ENCODE results near the gene PLCD3.
A peak's percentile ranks its signal among the peaks of the same experiment; 100 is the strongest.

PLCD3 gene, protein sequence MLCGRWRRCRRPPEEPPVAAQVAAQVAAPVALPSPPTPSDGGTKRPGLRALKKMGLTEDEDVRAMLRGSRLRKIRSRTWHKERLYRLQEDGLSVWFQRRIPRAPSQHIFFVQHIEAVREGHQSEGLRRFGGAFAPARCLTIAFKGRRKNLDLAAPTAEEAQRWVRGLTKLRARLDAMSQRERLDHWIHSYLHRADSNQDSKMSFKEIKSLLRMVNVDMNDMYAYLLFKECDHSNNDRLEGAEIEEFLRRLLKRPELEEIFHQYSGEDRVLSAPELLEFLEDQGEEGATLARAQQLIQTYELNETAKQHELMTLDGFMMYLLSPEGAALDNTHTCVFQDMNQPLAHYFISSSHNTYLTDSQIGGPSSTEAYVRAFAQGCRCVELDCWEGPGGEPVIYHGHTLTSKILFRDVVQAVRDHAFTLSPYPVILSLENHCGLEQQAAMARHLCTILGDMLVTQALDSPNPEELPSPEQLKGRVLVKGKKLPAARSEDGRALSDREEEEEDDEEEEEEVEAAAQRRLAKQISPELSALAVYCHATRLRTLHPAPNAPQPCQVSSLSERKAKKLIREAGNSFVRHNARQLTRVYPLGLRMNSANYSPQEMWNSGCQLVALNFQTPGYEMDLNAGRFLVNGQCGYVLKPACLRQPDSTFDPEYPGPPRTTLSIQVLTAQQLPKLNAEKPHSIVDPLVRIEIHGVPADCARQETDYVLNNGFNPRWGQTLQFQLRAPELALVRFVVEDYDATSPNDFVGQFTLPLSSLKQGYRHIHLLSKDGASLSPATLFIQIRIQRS

DNA sequence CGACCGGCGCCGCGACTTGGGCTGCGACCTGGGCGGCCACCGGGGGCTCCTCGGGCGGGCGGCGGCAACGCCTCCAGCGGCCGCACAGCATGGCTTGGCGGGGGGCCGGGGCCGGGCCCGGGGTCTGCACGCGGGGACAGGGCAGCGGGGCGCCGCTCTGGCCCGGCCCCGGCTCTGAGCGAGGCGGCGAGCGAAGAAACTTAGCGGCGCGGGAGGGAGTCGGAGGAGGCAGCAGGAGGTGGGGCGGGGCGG, at the start of gene PLCD3:
TSS of gene PLCD3 (minus strand) at position 196 of the 252 bp plus-strand sequence. CDS start at position 91, 105 bp downstream.
- no peak for DNase-seq

DNA sequence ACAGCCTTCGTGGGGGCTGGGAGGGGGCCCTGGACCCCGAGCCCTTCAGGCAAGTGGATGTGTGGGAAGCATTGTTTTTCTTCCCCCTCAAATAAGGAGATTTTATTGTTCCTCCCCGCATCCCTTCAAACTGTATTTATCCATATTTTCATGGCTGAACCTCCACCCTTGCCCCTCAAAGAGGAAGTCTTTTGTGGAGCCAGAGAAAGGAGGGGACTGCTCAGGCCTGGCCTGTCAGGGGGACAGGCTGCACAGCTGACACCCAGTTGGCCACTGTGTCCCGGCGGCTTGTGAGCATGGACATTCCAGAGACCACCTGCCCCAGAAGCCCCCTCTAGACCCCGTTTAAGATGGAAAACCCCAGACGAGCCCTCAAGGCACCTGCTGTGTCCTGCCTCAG, 45.2 kb upstream of the PLCD3 start:
- DNase-seq: no peak

DNA sequence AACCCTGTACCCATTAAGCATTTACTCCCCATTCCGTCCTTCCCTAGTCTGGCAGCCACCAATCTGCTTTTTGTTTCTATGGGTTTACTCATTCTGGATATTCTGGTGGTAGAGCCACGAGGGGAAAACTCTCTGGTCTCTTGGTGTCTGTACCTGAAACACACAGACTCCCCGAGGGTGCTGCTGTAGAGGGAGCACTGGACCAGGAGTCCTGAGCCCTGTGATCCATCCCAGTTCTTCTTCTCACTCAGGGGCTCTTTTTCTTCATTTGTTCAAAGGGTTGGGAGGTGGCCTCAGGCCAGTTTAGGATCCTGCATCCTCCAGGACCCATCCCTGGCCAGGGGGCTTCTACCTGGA, 43.4 kb upstream of the PLCD3 start:
- no peak for DNase-seq

DNA sequence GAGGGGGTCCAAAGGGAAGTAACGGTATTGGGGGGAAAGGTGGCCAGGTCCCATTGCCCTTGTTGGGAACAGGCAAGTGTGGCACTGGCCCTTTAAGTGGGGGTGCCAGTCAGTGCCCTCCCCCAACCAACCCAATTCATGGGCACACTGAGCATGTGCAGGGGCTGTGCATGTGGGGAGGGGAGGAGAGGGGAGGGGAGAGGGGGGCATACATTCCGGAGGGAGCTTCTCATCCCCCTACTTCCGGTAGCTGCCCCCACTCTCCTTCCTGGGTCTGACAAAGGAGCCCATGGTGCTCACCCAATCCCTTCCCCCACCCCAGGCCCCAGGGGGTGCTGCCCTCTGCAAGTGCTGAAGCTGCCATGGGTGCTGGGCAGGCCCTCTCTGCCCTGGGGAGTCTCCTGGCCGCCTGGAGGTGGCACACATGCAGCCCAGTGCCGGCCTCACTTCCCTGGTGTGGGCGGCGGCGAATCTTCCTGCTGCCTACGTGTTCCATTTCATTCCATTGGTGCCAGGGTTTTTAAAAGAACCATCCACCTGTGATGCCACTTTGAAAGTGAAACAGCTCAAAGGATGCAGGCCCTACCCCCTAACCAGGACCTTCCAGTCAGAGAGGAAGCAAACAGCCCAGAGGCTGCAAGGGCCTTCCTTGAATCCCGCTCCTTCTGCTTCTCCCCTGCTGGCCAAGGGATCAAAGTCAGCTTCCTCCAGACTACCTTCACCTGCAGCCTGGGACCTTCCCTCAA, 40.4 kb upstream of the PLCD3 start:
- peak; percentile 93 for DNase-seq

DNA sequence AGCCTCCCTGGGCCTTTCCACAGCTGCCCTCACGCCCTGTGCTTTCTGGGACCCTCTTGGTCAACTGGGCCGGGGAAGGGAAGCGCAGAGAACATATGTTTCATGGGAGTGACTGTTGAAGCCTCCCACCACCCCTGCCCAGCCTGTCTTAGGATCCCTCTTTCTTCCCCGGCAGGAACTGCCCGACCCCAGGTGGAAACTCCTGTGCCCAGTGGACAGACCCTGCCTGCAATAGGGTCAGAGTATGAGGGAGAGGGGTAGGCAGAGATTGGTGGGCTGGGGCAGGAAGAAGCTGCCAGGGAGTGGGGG, 39.9 kb upstream of the PLCD3 start:
- no peak for DNase-seq

DNA sequence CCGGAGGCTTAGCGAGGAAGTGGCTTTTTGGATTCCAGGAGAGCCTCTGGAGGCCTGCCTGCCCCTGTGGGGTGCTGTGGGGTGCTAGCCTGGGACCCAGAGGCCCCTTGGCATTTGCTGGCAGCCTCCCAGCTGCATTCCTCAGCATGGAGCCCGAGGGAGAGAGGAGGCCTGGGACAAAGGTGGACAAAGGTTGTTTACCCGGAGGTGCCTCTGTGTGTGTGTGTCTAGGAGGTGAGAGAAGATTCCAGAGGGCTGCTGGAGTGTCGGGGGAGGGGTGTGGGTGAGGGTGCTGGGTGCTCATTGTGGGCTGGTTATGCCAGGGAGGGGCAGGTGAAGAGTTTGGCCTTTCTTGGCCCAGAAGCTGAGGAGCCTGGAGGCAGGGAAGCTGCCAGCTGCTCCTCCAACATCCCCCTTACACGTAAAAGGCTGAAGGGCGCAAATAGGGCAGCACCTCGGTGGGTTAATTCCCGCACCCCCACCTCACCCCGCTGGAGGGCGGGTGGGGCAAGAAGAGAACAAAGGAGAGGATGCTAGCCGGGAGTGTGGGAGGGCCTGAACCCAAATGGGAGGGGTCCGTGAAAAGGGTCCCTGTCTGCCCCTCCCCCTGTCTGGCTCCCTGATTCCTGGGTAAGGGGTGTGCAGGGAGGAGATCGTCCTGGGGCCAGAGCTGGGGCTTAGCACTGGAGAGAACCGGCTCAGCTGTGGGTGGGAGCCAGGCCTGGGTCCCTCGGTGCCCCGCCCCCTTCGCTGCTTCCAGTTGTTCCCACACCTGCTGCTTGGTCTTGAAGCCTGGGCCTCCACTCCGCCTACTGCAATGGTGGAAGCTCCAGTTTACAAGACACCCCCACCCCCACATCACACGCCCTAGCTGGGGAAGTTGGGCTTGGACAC, 39.3 kb upstream of the PLCD3 start:
- peak; percentile 93 for DNase-seq

DNA sequence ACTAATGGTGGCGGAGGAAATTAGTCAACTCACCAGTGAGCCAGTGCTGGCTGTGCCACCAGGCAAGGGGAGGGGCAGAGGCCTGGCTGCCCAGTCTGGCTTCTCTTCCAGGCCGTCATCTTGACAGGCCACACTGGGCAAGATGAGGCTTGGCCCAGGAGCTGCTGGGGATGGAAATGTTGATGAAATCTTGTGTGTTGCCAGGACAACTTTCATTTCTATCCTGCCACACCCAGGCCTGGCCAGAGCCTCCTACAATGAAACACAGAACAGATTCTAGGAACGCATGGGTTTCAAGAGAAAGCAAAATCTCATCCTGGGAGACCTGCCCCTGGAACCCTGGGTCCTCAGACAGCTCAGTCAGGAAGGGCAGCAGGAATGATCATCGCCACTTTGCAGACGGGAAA, 38.6 kb upstream of the PLCD3 start:
- DNase-seq: peak; percentile 89

DNA sequence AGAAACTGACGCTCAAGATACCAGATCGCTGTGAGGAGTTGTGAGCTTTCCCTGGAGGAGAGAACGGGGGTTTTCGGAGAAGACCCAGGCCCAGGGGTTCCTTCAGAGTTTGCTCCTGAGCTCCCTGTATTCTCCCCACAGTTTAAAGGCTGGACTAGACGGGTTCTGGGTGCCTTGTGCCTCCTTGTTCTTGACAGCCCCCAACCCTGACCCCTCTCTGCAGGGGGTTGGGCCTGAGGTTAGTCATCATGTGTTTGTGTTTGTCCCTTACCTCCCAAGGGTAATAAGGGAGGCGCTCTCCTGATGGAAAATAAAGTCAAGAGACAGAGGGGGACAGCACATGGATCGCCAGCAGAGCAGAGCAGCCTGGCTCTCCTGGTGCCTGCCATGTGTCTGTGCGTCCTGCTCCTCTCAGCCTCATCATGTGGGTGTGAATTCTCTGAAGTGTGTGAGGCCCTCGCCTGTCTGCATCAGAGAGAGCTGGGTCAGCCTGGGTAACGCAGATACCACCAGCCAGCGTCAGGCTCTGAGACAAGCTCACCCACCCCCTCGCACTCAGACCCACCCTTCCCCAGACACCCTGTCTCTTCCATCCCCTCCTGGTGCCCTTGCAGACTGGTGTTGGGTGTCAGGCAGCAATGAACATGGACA, 38.1 kb upstream of the PLCD3 start:
- DNase-seq: no peak

DNA sequence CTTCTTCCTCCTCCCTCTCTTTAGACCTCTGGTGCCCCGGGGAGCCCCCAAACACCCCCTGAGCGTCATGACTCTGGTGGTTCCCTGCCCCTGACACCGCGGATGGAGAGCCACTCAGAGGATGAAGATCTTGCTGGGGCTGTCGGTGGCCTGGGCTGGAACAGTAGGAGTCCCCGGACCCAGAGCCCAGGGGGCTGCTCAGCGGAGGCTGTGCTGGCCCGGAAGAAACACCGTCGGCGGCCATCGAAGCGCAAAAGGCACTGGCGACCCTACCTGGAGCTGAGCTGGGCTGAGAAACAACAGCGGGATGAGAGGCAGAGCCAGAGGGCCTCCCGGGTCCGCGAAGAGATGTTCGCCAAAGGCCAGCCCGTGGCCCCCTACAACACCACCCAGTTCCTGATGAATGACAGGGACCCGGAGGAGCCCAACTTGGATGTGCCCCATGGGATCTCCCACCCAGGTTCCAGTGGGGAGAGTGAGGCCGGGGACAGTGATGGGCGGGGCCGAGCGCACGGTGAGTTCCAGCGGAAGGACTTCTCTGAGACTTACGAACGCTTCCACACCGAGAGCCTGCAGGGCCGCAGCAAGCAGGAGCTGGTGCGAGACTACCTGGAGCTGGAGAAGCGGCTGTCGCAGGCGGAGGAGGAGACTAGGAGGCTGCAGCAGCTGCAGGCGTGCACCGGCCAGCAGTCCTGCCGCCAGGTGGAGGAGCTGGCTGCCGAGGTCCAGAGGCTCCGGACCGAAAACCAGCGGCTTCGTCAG, 36.9 kb upstream of the PLCD3 start:
- no peak for DNase-seq

DNA sequence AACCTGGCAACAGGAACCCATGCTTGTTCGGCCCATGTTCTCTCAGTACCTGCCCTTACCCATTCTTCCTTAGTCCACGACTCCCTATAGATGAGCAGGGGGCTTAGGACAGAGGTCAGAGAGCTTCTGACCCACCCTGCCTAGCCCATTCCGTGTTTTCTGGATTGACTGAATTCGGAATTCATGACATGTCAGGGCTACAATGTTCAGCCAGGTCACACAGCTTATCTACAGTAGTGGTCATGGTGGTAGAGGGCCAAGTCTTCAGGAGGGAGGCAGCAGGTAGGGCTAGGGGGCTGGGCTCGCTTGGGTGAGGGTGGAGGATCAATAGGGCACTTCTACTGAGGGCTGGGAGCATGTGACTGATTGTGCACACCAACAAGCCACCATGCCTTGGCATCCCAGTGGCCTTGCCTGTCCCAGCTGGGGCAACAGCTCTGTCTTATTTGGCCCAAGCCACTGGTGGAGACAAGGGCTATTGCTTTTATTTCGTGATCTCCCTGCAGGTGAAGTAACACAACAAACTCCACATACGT, 32.5 kb upstream of the PLCD3 start:
- no peak for DNase-seq

DNA sequence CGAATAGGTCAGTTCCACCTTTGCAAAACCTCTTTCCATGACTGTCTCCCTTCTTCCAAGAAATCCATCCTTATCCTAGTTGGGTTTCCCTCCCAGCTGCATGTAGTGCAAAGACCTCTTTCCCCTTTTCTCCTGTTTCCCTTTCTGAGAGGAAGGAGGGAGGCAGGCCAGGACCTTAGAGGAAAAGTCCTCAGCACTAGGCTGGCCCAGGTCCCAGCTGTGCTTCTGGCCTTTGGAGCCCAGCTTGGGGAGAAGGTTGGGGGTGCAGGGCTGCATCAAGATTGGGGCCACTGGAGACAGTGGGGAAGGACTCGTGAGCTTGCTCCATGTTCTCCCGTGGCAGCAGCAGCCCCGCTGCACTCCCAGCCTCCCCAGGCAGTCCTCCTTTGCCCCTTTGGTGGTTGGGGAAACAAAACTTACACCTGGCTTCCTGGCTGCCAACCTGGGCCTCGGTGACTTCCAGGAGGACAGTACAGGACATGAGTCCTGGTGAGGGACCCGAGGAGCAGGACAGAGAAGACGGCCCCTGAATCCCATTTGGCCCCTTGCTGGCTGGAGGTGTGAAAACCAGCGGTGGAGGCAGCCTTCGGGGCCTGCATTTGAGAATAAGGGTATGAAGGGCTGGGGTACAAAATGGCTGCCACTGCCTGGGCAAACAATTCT, 29.8 kb upstream of the PLCD3 start:
- DNase-seq: no peak

DNA sequence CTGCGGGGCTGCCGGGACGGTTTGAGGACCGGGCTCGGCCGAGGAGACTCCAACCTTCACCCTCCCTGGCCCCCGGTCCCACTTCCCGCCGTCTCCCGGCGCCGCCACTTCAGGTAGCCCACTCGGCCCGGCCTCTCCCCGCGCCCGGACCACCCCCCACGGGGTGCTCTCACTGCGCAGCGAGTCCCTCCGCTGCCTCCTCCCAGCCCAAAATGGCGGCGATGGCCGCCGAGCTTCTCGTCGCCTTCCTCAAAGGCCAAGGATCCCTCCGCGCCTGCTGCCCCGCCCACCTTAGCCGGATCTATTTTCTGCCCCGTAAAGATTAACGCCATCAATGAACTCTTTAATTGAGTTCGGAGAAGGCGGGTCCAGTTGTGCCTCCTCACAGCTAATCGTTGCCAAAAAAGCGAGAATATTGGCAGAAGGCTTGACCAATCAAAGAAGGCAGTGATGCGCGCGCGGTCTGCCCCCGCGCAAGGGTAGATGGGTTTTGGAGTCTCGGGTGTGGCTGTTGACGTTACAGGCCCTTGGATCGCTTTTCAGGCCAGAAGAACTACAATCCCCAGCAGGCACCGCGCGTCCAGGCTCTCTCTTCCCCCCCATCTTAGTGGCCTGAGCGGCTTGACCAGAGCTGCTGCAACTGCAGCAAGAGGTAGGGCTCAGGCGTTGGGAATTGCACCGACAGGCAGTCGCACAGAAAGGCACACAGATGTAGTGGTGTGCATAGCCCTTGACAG, 29.1 kb upstream of the PLCD3 start, which contains the start of gene HEXIM2:
TSS of gene HEXIM2 (plus strand) at position 588 of the 737 bp plus-strand sequence. CDS start 919 bp downstream, outside the sequence.
- DNase-seq: peak; percentile 98

DNA sequence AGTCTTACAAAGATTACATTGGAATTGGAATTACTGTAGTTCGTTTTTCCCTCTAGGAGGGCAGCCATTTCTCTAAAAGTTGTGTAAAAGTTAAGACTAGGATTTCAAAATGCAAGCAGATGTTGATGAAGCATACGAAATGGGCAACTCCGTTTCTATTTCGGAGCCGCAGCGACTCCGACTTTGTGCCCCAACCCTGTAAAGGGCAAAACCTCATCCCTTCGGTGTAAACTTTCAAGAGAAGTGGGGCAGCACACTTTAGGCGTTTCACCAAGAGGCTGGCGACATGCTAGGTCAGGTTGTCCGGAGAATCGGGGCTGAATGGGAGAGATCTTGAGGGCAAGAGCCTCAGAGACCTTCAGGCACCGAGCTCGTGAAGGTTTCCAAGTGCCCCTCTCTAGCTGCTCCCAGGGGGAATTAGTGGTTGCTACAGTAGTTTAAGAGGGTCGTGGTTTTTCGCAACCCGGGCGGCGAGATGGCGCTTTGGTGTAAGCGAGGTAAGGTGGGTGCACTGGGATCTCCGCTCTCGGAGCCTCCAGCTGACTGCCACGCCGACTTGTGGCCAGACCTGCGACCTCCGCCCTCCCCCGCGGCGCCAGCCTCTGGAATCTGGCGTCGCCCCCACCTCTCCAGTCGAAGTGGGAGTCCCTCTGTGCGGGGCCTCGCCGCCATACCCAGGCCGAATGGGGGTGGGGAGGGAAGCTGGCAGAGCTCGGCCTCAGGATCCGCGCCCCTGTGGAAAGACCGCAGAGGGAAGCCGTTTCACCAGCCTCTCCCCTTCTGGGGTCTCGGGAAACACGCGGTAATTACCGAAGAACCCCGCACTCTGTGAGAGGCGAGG, 28.4 kb upstream of the PLCD3 start:
- peak; percentile 62 for DNase-seq

DNA sequence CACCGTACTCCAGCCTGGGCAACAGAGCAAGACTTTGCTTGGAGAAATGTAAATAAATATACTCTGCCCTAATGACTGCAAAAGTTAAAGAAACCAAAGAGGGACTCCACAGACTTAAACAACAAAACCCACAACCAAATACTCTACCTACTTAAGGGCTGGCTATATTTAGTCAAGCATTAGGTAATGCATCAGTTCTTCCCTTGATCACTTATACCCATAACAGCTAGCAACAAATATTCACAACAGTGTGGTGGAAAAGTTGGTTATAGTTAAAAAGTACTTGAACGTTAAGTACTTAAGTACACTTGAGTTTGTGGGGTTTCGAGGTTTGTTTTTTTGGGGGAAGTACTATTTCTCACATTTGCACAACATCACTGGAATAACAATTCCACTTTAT, 23.9 kb upstream of the PLCD3 start:
- DNase-seq: no peak

DNA sequence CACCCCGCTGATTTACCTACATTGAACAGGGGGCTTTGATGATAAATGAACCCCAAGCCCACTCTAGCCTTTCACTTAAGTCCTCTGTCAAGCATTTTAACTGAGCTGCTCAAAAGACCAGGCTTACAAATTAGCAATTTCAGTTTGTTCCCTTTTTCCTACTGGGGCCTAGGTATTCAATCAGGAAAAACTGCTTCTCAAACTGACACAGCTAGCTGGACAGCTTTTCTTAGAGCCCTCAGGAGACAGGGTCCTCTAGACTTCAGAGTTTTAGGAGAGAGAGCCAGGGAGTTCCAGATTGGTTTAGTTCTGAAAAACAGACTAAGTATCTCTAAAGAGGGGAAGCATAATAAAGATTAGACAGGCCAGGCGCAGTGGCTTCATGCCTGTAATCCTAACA, 23.2 kb upstream of the PLCD3 start:
- DNase-seq: no peak

DNA sequence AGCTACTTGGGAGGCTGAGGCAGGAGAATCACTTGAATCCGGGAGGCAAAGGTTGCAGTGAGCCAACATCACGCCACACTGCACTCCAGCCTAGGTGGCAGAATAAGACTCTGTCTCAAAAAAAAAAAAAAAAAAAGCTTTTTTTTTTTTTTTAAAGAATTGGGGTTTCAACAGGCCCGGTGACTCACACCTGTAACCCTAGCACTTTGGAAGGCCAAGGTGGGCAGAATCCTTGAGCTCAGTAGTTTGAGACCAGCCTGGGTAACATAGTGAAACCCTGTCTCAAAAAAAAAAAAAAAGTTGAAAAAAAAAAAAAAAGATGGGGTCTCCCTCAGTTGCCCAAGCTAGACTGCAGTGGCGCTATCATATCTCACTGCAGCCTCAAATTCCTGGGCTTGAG, 22.7 kb upstream of the PLCD3 start:
- no peak for DNase-seq

DNA sequence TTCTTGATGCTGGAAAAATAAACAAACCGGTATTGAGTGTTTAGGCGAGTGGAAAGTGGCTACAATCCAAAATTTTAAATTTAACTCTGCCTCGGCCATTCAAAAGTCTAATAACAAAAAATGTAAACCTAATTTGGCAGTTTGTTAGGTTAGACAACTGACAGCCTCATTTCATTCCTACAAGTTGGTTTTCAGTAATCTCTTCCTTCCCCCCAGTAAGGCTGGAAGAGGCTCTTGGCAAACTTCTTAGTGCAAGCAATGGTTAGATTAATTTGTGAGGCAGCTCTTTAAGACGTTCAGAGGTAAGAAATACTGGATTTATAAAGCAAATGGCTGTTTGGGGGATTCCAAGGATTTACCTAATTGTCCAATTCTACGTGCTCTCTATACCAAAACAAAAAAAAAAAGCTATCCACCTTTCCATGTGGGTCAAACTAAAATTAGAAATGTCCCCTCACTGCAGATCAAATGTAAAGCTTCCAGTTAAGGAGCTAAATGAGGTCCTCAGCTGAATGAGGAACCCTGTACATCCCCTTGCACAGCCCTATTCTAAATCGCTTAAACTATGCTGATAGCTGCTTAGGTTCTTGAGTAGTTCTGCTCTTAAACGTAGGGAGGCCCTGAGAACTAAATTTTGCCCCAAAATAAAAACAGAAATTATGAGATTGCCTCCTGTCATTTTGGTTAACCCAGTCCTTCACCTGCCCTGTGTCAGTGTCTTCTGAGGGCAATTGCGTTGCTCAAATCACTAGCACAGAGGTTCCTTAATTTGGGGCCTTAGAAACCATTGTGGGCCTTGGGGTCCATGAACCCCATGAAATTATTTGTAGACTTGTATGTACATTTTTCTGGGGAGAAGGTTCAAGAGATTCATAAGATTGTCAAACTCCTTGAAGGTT, 18.8 kb upstream of the PLCD3 start:
- DNase-seq: no peak

All from NCI-H226 (cell line).